Mammary microvascular endothelial cell (primary cell): ENCODE results near the gene P2RY6. TPM values are rescaled to one million over a fixed set of nuclear protein-coding genes. Genes with fewer than 3 reads are reported as not detected.

Experiments
- total RNA-seq: library from RNA; depleted of rRNA; stranded (reverse); fragments of >200 nt; gene quantifications from 2 replicates; pipeline ENCODE4 v1.2.3, GENCODE V29; 2015

Gene P2RY6
- 0.44 and 2.5 TPM in 2 replicates for total RNA-seq

GRCh38 chr11:73271936-73272679, at the start of gene P2RY6:
P2RY6 (plus strand) TSS chr11:73272338; CDS start chr11:73296519, 24,181 bp downstream.

GRCh38 chr11:73308003-73308960, 36.1 kb downstream of the P2RY6 start, which contains the start of gene ARHGEF17:
ARHGEF17 (plus strand) TSS chr11:73308276; CDS start chr11:73308639, 363 bp downstream.

Other genes starting within 250 kb of the P2RY6 start
- gene FCHSD2, start 130.0 kb upstream of the P2RY6 start, total RNA-seq: 14.1 and 15.5 TPM in 2 replicates
- 15.2 and 16.5 TPM in 2 replicates for gene P2RY2, start 54.1 kb upstream of the P2RY6 start, total RNA-seq
- 24.0 and 27.3 TPM in 2 replicates for gene ARHGEF17, start 35.9 kb downstream of the P2RY6 start, total RNA-seq
- gene RELT, start 104.1 kb downstream of the P2RY6 start, total RNA-seq: 7.7 and 9.4 TPM in 2 replicates